ENCODE results near the gene PPL. TPM values are rescaled to one million over a fixed set of nuclear protein-coding genes. Genes with fewer than 3 reads are reported as not detected.
A peak's percentile ranks its signal among the peaks of the same experiment; 100 is the strongest.

PPL gene
- total and polyA plus RNA-seq, 2 of the 13 experiments (the other 11 are each of a cell fraction or from before 2014, with no cell fraction given), result 5.7 to 6.6 TPM

GRCh38 chr16:4846901-4847773 lies 89.8 kb downstream of the PPL start, which contains the start of the genes GLYR1 and UBN1:
GLYR1 (minus strand) TSS chr16:4847288; CDS start chr16:4847265, 23 bp downstream.
UBN1 (plus strand) TSS chr16:4847481; CDS start chr16:4852918, 5,437 bp downstream.
- peaks cover 45% of the 10 kb centered on the region for H4K20me1 ChIP-seq (ENCODE audit: insufficient read depth, low read length)
- peaks cover 52% of the 10 kb centered on the region for H3K4me1 ChIP-seq (ENCODE audit: insufficient read depth, low read length)
- no TSS peak for BruUV-seq (replicated peaks)
- intact Hi-C loops (cut with micrococcal nuclease; ENCODE audit: unreplicated experiment) (no loop called here), in situ Hi-C loops (cut with HindIII; ENCODE audit: extremely low pct_ligation_motif_present, low pct_unique_long_range_greater_than_20kb) (loop anchor here (5.0 kb wide), 1 partner anchor 110 kb away; the partner anchor contains the start of gene SEC14L5)
- no peaks in the 10 kb centered on the region for H3K9me3 ChIP-seq (ENCODE audit: low read length)
- POLR2A ChIA-PET, result interaction anchor here (0.6 to 3.9 kb wide), 11 partner anchors 17 to 113 kb away, joined by 3 to 13 read pairs (median 3); partner anchors contain the start of genes ANKS3, DNAAF8, ROGDI and SEC14L5
- H3K27ac ChIP-seq (ENCODE audit: extremely low read length, insufficient read depth, low read length), result peak within 1 kb of the TSS; percentile 95
- H3K79me2 ChIP-seq (ENCODE audit: insufficient read depth, low read length), result peaks cover 74% of the 10 kb centered on the region
- H3K36me3 ChIP-seq (replicated peaks in 1 of 2; ENCODE audit: control insufficient read depth in 1 of 2, insufficient read depth in 2 of 2, low read length in 2 of 2), result peaks cover 2 to 25% of the 10 kb centered on the region in 2 experiments; a peak in 3 of 5 replicates
- FAIRE-seq (no peak), ATAC-seq (peak; percentile 91), DNase-seq (ENCODE audit: low spot score) (peak; percentile 92)
- H3K4me3 ChIP-seq (replicated peaks in 1 of 3; ENCODE audit: insufficient read depth in 1 of 3, low read depth in 2 of 3, low read length in 3 of 3), result peak within 1 kb of the TSS; percentile 88 to 98 (median 94)
- no peak within 1 kb of the TSS for H2AFZ ChIP-seq (ENCODE audit: low read length)
- CTCF ChIA-PET (ENCODE audit: low intra/inter-chr PET ratio, low total read pairs), result interaction anchor here (1.3 kb wide), 1 partner anchor 109 kb away, joined by 3 read pairs; no protein-coding TSS in a partner anchor
- WGBS (ENCODE audit: low lambda C conversion rate), result 3% methylated on average over 24 of the region's 126 CpGs
- H3K4me2 ChIP-seq (ENCODE audit: low read depth, low read length), result peak within 1 kb of the TSS; percentile 98
- peak within 1 kb of the TSS; percentile 97 for H3K9ac ChIP-seq (ENCODE audit: insufficient read depth, low read depth, low read length)
- peaks cover 0 to 4% of the 10 kb centered on the region in 2 experiments; a peak in 1 of 5 replicates for H3K27me3 ChIP-seq (ENCODE audit: control insufficient read depth in 1 of 2, insufficient read depth in 2 of 2, low read length in 2 of 2)
- TF ChIP-seq ZNF432 (CRISPR knock-in tag; IDR thresholded peaks at IDR 0.05; ENCODE audit: borderline replicate concordance) (no peak), ZNF549 (CRISPR knock-in tag; IDR thresholded peaks at IDR 0.05) (no peak), HMGXB3 (CRISPR knock-in tag; IDR thresholded peaks at IDR 0.05; ENCODE audit: borderline replicate concordance) (no peak), GMEB2 (CRISPR knock-in tag; IDR thresholded peaks at IDR 0.05; ENCODE audit: low read depth) (peak; percentile 47; the same call in 1 of the 2 replicates), CREBL2 (CRISPR knock-in tag; IDR thresholded peaks at IDR 0.05; ENCODE audit: borderline replicate concordance) (no peak; the same call in 1 of the 2 replicates), ISL2 (CRISPR knock-in tag; IDR thresholded peaks at IDR 0.05) (peak; percentile 51; the same call in 1 of the 2 replicates), ZNF280D (CRISPR knock-in tag; IDR thresholded peaks at IDR 0.05) (no peak), DMAP1 (CRISPR knock-in tag; IDR thresholded peaks at IDR 0.05) (peak; percentile 64; the same call in 1 of the 2 replicates), ATRX (CRISPR knock-in tag; IDR thresholded peaks at IDR 0.05; ENCODE audit: borderline replicate concordance) (no peak), EEA1 (CRISPR knock-in tag; IDR thresholded peaks at IDR 0.05; ENCODE audit: borderline replicate concordance) (no peak), ZNF720 (CRISPR knock-in tag; IDR thresholded peaks at IDR 0.05) (no peak), BCL6 (CRISPR knock-in tag; IDR thresholded peaks at IDR 0.05) (0 out of 2 replicates have a peak, but pooled peaks have one; percentile 9), ZNF205 (CRISPR knock-in tag; IDR thresholded peaks at IDR 0.05) (0 out of 2 replicates have a peak, but pooled peaks have one; percentile 13)

Data from HepG2 (cell line).